KG1 (cell line): ENCODE measurements around the gene PRDM15.

Experiments used
- DNase-seq: peaks from one replicate; lab custom pipeline; 2025; lab: John Stamatoyannopoulos, UW

Gene PRDM15

GRCh38 chr21:41907496-41908258, 28.5 kb upstream of the PRDM15 start:
- no peak for DNase-seq

DNA sequence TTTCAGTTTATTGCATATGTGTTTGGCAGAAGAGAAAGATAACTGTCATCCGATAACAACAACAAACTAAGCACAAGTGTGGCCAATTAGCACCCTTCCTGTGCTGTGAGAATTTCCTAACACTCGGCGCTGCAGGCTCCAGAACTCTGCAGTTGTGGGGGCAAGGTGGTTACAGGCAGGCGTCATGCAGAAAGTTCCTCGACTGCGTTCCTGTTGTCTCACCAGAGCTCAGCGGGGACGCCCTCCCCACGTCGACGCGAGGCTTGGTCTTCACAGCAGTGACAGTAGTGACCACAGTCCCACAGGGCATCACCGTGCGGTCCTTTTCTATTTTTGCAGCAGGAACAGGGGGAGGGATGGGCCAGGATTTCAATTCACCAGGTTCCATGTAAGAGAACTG, 27.6 kb upstream of the PRDM15 start:
- no peak for DNase-seq

- no peak for DNase-seq
Observed at GRCh38 chr21:41903559-41904351, 24.6 kb upstream of the PRDM15 start.

DNA sequence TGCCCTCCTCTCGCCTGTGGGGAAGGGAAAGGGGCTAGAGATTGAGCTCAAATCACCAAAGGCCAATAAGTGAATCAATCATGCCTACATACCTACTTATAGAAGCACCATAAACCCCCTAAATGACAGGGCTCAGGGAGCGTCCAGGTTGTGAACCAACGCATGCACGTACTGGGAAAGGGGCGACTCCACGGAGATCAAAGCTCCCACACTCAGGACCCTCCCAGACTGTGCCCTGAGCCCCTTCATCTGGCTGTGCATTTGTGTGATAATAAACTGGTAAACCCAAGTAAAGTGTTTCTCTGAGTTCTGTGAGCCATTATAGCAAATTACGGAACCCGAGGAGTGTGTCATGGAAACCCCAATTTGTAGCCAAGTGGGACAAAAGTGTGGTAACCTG, 23.8 kb upstream of the PRDM15 start:
- no peak for DNase-seq

- no peak for DNase-seq
Observed at GRCh38 chr21:41901782-41902181, 22.6 kb upstream of the PRDM15 start.

GRCh38 chr21:41901099-41901498, 22.0 kb upstream of the PRDM15 start:
- no peak for DNase-seq

DNA sequence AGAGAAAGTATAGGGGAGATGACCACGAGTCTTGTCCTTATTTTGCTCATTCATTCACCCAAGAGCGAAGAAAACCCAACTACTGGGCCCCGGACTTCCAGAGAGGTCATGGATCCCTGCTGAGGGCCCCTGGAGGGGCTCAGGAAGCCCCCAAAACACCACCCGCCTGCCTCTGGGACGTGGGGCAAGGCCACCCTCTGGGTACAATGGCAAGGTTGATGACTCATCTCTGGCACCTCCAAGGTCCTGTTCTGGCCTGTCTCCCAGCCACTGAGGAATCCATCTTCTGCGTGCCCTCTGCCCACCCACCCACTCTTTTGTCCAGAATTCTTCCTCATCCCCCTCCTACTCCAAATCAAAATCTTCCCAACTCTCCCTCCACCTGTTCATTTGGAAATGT, 21.3 kb upstream of the PRDM15 start:
- no peak for DNase-seq

DNA sequence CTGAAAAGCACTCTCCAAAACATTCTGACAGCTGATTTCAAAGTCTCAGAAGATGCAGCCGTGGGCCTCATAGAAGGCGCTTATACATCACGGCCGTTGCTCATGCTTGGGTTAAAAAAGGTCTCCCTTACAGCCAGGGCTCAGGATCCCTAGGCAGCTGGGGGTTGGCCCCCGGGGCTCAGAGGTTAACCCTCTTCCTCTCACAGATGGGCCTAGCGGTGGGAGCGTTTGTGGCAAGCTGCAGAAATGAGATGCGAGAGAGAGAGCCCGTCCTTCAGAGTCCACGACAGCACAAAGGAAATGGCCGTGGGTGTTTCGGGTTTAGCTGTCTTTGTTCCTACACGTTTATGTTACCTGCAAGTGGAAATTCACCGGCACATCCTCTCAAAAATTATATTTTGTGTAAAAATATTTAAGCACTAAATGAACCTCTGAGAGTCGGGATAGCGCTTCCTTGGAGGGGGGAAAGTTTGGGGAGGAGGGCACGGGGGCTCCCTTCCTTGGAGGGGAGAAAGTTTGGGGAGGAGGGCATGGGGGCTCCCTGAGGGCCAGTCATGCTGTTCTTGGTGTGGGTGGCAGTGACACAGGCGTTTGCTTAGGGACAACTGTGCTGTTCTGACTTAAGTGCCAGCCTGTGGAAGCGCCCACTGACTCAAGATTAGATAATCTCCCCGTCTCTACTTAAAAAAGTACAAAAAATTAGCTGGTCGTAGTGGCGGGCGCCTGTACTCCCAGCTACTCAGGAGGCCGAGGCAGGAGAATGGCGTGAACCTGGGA, 20.5 kb upstream of the PRDM15 start:
- peak; percentile 74 for DNase-seq

GRCh38 chr21:41898998-41899397, 19.9 kb upstream of the PRDM15 start:
- DNase-seq = no peak

GRCh38 chr21:41897700-41898099, 18.6 kb upstream of the PRDM15 start:
- no peak for DNase-seq

GRCh38 chr21:41897047-41897669, 18.0 kb upstream of the PRDM15 start:
- no peak for DNase-seq

GRCh38 chr21:41895643-41896493, 16.7 kb upstream of the PRDM15 start:
- peak; percentile 62 for DNase-seq

DNA sequence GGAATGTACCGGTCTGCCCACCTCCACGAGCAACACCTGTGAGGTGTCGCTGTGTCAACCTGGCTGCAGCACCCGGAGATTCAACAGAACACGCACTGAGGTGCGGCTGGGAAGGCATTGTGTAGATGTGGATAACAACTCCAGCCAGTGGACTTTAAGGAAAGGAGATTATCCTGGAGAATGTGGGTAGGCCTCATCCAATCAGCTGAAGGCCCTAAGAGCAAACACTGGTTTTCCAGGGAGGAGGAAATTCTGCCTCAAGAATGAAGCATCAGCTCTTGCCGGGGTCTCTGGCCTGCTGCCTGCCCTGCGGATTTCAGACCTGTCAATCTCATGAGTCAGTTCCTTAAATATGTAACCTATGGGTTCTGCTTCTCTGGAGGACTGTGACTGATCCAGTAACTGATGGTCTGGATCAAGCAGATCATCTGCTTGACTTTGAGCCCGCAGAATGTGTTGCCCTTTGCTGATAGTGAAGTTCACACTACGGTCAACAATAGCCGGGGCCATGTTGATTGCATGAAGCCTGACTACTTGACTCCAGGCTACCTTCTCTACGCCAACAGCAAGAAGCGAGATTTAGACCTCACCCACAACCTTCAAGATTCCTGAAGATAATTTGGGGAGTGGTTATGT, 15.9 kb upstream of the PRDM15 start:
- DNase-seq = peak; percentile 25

DNA sequence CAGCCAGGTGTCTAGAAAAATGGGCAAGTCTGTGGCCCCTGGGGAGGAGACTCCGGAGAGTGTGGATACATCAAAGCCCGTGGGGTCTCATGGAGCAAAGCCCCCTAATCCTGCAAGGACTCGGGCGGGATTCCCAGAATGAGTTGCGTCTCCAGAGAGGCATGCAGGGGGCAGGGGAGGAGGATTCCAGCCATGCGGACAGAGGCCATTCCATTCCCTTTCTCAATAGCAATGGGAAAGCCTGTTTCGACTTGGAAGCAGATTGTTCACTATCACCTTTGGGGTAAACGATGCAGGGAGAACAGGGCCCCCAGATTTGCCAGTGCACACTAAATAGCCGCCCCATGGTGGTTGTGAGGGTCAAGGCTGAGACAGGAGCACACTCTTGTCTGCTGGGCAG, 15.4 kb upstream of the PRDM15 start:
- DNase-seq = no peak

DNA sequence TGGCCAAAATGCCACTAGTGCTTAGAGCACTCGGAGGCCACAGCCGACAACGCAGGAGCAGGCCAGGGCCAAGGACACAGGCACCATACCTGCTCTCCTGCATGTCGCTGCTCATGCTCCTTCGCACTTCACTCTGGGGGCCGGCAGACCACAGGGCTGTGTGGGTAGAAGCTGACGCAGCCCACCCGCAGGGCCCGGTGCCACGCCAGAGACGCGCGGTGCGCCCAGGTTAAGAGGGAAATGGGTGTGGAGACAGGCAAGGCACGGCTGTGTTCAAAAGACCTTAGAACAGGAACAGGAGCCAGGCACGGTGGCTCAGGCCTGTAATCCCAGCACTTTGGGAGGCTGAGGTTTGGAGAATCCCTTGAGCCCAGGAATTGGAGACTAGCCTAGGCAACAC, 13.6 kb upstream of the PRDM15 start:
- no peak for DNase-seq

DNA sequence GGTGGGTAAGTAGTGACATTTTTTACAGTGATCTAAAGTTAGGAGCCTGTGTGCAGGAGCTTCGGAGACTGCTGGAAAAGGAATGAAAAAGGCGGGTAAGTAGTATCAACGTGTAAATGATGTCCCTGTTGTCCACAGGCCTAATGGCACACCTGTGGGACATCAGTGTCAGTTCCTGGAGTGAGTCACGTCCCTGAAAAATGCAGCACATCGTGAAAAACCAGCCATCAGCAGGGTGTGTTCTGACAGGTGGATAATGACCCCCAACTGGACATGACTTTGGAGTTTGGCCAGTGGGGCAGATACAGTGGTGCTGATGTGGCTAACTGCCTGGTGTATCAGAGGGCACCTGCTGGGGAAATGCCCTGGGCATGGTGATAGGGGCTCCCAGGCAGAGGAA, 12.0 kb upstream of the PRDM15 start:
- no peak for DNase-seq

DNA sequence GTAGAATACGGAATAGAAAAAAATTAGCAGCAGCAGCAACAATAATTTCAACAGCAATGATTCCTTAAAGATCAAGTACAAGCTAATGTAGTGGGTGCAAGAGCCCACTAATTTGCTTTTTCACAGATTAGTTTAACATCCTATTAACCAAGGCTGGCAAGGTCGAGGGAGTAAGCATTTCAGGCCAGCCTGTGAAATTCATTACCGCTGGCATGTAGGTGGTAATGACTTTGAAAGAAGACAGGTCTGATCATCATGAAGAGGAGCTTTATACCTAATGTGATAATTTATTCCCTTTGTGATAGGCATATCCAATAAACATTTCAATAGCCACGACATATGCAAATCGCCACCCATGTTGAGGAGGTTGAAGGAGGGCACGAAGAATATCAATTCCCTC, 11.2 kb upstream of the PRDM15 start:
- no peak for DNase-seq

DNA sequence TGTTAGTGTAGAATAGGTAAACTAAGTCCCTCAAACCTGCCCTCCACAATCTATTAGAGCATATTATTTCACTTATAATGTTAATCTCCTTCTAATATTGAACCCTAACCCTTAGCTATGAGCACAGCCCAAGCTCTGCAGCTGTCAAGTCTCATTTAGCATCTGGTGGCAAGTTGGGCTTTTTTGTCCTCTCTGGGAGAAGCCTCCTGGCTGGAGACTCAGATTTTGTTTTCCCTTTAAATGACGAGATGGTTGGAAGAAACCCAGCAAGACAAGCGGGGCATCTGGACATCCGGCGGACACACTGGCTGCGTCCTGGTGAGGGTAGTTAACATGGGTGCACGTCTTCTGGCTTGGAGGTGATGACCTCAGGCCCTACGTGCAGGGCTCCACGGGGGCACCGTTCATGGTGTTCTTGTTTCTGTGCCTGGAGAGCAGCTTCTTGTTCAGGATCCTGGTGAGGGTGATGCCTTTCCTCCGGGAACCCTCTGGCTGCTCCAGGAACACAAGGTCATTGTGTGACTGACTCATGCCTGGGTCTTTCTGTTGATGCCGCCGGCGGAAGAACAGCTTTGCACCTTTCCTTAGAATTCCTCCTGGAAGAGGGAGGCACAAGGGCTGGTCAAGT, 9.7 kb upstream of the PRDM15 start:
- no peak for DNase-seq

- DNase-seq = no peak
Observed at GRCh38 chr21:41887667-41888066, 8.5 kb upstream of the PRDM15 start.

DNA sequence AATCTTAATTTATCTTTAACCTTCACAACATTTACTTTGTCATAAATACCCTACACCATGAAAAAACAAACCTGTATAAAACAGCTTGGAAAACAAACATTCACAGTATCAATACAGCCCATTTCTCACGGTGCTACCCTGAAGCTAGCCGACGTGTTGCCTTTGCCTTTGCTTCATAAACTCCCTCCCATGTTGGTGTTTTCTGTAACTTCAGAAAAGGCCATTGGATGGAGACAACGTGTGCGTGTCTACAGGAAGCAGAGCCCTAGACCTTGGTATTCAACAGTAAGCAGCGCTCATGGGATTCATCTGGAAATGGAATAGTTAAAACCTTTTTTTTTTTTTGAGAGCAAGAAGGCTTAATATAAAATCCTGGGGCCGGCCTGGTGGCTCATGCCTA, 7.2 kb upstream of the PRDM15 start:
- DNase-seq = no peak
